ENCODE data around the gene MAP2K5. TPM values are rescaled to one million over a fixed set of nuclear protein-coding genes. Genes with fewer than 3 reads are reported as not detected.
A peak's percentile ranks its signal among the peaks of the same experiment; 100 is the strongest.

The MAP2K5 gene
- total and polyA plus RNA-seq, 4 donors, result 3.8 to 6.4 (median 5.6) TPM

- Histone ChIP-seq H3K9ac (ENCODE audit: low read depth in 1 of 2, low read length in 2 of 2) (no peak overlapping the region), H3K4me1 (ENCODE audit: control insufficient read depth in 4 of 4, insufficient read depth in 4 of 4, low read length in 3 of 4) (peaks cover 17 to 48% (median 43%) of the 10 kb centered on the region in 4 donors), H3K9me3 (ENCODE audit: control insufficient read depth in 4 of 4, low read length in 3 of 4) (no peaks in the 10 kb centered on the region), H3K4me3 (ENCODE audit: low read depth in 1 of 3, low read length in 3 of 3) (peak overlapping the region in 2 of 3 donors; percentile 21 to 45), H3K27ac (ENCODE audit: low read depth in 1 of 2, low read length in 2 of 2) (no peak overlapping the region), H3K27me3 (ENCODE audit: control insufficient read depth in 4 of 4, insufficient read depth in 4 of 4, low read length in 3 of 4) (peaks cover 0 to 11% (median 3%) of the 10 kb centered on the region in 4 donors), H3K36me3 (ENCODE audit: control insufficient read depth in 4 of 4, insufficient read depth in 3 of 4, low read depth in 1 of 4, low read length in 3 of 4) (no peaks in the 10 kb centered on the region)
- 7% methylated on average over 59 of the region's 59 CpGs for WGBS
- TF ChIP-seq SP1 (IDR thresholded peaks at IDR 0.05), result no peak
- no peak for TF ChIP-seq HNF4G (IDR thresholded peaks at IDR 0.05)
- TF ChIP-seq MAX (IDR thresholded peaks at IDR 0.05), result no peak
- no peak for TF ChIP-seq FOXA2 (IDR thresholded peaks at IDR 0.05)
- no peak for TF ChIP-seq NR2F2 (IDR thresholded peaks at IDR 0.05)
- TF ChIP-seq RXRA (IDR thresholded peaks at IDR 0.05), result no peak
- TF ChIP-seq ATF3 (IDR thresholded peaks at IDR 0.05), result no peak
- no peak for DNase-seq (ENCODE audit: low spot score)
Observed at GRCh38 chr15:67835297-67836133, 293.0 kb downstream of the MAP2K5 start.

- DNase-seq (ENCODE audit: low spot score), result no peak
- TF ChIP-seq REST (IDR thresholded peaks at IDR 0.05), result no peak
- no peak for TF ChIP-seq RXRA (IDR thresholded peaks at IDR 0.05)
- TF ChIP-seq RAD21 (IDR thresholded peaks at IDR 0.05), result no peak
- no peak for TF ChIP-seq TAF1 (conservative IDR thresholded peaks at IDR 0.05)
- TF ChIP-seq SP1 (IDR thresholded peaks at IDR 0.05), result no peak
- no peak for TF ChIP-seq NR2F2 (IDR thresholded peaks at IDR 0.05)
- no peak for TF ChIP-seq GABPA (IDR thresholded peaks at IDR 0.05 in 1 of 2, conservative IDR thresholded peaks at IDR 0.05 in 1 of 2)
- TF ChIP-seq HNF4G (IDR thresholded peaks at IDR 0.05), result no peak
- no peak for TF ChIP-seq EGR1 (IDR thresholded peaks at IDR 0.05; ENCODE audit: low read depth in 2 of 2)
- no peak for TF ChIP-seq CTCF (IDR thresholded peaks at IDR 0.05; ENCODE audit: low read depth, low read length, missing input control)
- no peak for TF ChIP-seq HNF4A (conservative IDR thresholded peaks at IDR 0.05)
- TF ChIP-seq FOXA2 (IDR thresholded peaks at IDR 0.05), result no peak
- 6% methylated on average over 16 of the region's 16 CpGs for WGBS
- Histone ChIP-seq H3K27ac (ENCODE audit: low read depth in 1 of 2, low read length in 2 of 2) (no peak overlapping the region), H3K4me1 (ENCODE audit: control insufficient read depth in 4 of 4, insufficient read depth in 4 of 4, low read length in 3 of 4) (peaks cover 17 to 53% (median 46%) of the 10 kb centered on the region in 4 donors), H3K9ac (ENCODE audit: low read depth in 1 of 2, low read length in 2 of 2) (no peak overlapping the region), H3K36me3 (ENCODE audit: control insufficient read depth in 4 of 4, insufficient read depth in 3 of 4, low read depth in 1 of 4, low read length in 3 of 4) (no peaks in the 10 kb centered on the region), H3K4me3 (ENCODE audit: low read depth in 1 of 3, low read length in 3 of 3) (peak overlapping the region in 1 of 3 donors; percentile 25), H3K9me3 (ENCODE audit: control insufficient read depth in 4 of 4, low read length in 3 of 4) (no peaks in the 10 kb centered on the region), H3K27me3 (ENCODE audit: control insufficient read depth in 4 of 4, insufficient read depth in 4 of 4, low read length in 3 of 4) (peaks cover 0 to 8% (median 1%) of the 10 kb centered on the region in 4 donors)
Observed at GRCh38 chr15:67836134-67836455, 293.6 kb downstream of the MAP2K5 start.

Data from liver (tissue), 9 donors.